HG03095 (cell line): ENCODE results near the gene LOXHD1.

Experiments
- ATAC-seq: cut with Tn5 transposase; IDR thresholded peaks from one replicate; pipeline ENCODE4 v1.9.1; 2021; ENCODE audit warnings: moderate library complexity; ENCODE audit not compliant: unreplicated experiment

The LOXHD1 gene

DNA sequence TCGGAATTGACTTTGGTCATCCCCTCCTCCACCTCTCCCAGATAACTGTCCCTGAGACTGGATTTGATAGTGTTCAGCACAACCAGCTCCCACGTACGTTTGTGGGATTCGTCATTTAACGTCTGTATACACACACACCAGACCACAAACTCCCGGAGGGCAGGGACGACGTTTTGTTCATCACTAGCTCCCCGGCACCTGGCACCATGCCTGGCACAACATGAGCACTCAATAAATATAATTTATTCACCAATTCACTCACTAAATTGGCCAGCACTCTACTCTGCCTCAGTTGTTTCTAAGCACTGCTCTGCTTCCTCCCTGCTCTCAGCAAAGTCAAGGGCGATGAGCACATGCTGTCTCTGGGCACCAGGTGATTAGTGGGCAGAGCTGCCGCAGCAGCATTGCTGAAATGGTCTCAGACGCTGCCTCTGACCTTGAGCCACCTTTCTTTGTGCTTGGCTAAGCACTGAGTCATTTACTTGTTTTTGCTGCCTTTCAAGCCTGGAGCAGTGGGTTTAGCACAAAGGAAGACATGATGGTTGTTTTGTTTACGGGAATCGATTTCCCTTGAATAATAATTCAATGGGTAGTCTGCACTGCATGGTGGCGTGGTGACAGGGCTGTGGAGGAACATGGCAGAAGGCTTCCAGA, 19.3 kb upstream of the LOXHD1 start:
- ATAC-seq: no peak

GRCh38 chr18:46675112-46675511, 18.1 kb upstream of the LOXHD1 start:
- ATAC-seq: no peak

GRCh38 chr18:46672062-46672970, 15.3 kb upstream of the LOXHD1 start:
- no peak for ATAC-seq

- ATAC-seq: no peak
These were observed 11.7 kb upstream of the LOXHD1 start for GRCh38 chr18:46668694-46669093.

GRCh38 chr18:46668135-46668534, 11.1 kb upstream of the LOXHD1 start:
- ATAC-seq: no peak

DNA sequence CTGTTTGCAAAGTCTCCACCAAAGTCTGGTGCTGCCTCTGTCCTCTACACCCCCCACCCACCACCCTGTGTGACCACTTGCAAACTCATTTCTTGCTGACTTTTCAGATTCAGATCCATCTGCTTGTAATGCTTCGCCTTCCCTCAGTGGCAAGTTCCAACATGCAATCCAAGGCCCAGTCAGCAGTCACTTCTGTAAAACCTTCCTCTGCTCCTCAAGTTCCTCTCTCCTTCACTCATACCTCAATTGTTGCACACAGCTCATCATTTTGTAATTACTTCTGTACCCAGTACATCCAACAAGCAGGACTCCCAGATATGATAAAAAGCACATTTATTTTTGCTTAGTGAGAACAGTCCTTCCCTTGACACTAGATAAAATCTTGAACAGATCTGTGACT, 6.5 kb upstream of the LOXHD1 start:
- ATAC-seq: no peak

GRCh38 chr18:46660957-46661749, 4.1 kb upstream of the LOXHD1 start:
- ATAC-seq: no peak

DNA sequence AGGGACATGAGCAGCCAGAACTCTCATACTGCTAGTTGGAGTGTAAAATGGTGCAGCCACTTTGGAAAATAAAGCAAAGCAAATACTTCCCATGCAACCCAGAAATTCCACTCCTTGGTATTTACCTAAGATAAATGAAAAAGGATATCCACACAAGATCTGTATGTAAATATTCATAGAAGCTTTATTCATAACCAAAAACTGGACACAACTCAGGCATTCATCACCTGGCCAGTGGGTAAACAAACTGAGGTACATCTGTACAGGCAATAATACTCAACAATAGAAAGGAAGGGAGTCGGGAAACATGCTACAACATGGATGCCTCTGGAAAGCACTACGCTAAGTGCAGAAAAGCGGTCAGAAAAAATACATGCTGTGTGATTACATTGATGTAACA, 2.5 kb upstream of the LOXHD1 start:
- ATAC-seq: no peak

- no peak for ATAC-seq
These were observed 500 bp downstream of the LOXHD1 start for GRCh38 chr18:46656326-46657114.

DNA sequence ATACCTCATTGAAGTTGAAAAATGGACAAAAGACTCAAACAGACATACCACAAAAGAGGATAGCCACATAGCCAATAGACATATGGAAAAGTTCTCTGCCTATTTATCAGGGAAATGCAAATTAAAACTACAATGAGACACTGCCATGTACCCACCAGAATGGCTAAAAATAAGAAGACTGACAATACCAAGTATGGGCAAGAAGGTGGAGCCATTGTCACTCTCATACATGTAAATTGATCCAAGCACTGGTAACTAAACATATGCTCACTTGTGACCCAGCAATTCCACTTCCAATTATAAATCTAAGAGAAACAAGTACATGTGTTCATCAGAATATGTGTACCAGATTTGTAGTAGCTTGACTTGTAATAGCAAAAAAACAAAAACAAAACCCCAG, 4.6 kb downstream of the LOXHD1 start:
- ATAC-seq: no peak

DNA sequence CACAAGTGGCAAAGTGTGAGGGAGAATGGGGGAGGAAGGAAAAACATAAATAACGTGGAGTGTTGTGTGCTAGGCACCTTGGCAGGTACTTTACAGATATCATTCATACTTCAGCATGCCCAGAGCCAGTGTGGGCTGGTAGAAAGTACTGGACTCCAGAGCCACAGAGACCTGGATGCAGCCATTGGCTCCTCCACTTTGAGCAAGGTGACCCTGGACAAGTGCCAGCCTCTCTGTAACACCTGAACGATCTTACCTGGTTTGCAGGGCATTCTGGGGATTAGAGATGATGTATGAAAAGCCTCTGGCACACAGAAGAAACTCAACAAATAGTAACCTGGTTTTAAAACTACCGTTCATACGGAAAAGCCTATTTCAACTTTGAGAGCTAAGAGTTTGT, 6.3 kb downstream of the LOXHD1 start:
- ATAC-seq: no peak

GRCh38 chr18:46649071-46649862, 7.8 kb downstream of the LOXHD1 start:
- ATAC-seq: no peak

GRCh38 chr18:46646468-46646867, 10.6 kb downstream of the LOXHD1 start:
- no peak for ATAC-seq

GRCh38 chr18:46642561-46642960, 14.5 kb downstream of the LOXHD1 start:
- no peak for ATAC-seq

DNA sequence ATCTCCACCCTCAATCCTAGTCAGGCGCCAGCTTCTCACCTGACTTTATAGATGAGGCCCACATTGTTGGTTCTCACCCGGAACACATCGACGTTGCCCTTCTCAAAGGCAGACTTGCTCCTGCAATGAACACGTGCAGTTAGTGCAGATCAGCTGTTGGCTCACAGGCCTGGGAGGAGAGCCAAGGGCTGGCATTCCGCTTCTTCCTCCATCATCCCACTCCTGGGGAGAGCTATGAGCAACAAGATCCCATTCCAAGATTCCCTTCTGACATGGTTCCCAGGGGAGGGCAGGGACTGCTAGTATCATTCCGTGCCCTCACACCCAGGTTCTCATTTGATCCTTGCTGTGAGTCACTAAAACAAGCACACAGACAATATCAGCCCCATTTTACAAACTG, 15.1 kb downstream of the LOXHD1 start:
- ATAC-seq: no peak

- ATAC-seq: no peak
These were observed 17.6 kb downstream of the LOXHD1 start for GRCh38 chr18:46639386-46639785.

- ATAC-seq: no peak
These were observed 20.9 kb downstream of the LOXHD1 start for GRCh38 chr18:46636040-46636630.

DNA sequence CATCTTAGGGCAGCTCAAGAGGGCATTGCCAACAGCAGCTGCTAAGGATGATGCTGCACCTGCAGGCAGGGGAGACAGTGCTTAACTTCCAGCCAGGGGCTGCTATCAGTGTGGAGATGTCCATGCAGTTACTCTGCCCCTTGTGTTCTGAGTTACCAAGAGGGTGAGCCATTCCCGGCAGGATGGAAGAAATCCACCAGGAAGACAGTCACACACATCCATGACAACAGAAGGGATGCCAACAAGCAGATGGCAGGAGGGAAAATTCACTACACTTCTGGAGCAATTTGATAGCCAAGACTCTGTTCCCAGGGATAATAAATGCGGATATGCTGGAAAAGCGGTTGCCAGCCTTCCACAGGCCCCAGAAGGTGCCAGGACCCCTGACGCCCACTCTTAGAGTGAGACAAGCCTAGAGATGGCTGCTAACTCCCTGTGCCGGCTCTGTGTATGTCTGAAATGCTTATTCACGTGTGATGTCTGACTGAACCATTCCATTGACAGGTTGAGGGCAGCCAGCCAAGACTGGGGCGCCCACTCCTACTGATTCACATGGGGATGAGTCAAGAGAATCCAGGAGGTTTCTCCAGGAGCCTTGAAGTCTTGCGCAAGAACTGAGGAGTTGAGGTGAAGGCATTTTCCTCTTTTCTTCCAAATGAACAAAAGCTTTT, 24.5 kb downstream of the LOXHD1 start:
- ATAC-seq: no peak

GRCh38 chr18:46630991-46631390, 26.0 kb downstream of the LOXHD1 start:
- ATAC-seq: no peak
